ENCODE data around the gene C20orf96. TPM values are rescaled to one million over a fixed set of nuclear protein-coding genes. Genes with fewer than 3 reads are reported as not detected.

The C20orf96 gene
- total and polyA plus RNA-seq, 2 of the 4 experiments (the other 2 are of a cell fraction): 2.0 to 9.8 TPM

DNA sequence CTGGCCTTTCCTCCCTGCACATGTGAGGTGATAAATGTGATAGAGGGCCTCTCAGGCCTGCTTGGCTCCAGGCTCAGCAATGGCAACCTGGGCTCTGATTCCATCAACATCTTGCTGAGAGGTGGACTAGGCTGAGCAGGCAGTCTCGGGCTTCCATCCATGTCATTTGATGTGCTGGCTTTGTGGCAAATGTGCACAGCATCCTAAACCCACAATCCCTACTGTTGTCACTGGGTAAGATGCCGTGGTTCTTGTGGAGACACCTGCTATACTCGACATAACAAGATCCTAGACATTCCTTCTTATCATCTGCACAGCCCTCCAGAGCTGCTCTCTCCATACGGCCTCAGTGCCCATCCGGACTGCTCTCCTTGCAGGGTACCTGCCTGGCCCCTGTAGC lies 4.1 kb upstream of the C20orf96 start:
- H4K91ac ChIP-seq (ENCODE audit: insufficient read depth, low read depth, low read length): no peak overlapping the region
- dilution Hi-C loops (cut with HindIII; ENCODE audit: low sequenced_read_pairs, unreplicated experiment): no loop called here
- no peak overlapping the region for H3K23ac ChIP-seq (ENCODE audit: low read depth, low read length)
- H3K18ac ChIP-seq (ENCODE audit: low read depth, low read length): no peak overlapping the region
- H3K4me3 ChIP-seq (ENCODE audit: insufficient read depth, low read depth, low read length): no peak overlapping the region
- POLR2A ChIA-PET (ENCODE audit: unreplicated experiment): no interaction called here
- no peak overlapping the region for H2BK20ac ChIP-seq (ENCODE audit: low read depth, low read length)
- H2AK9ac ChIP-seq (replicated peaks; ENCODE audit: low read depth, low read length, poor library complexity): no peak overlapping the region
- peak overlapping the region; percentile 15 for H2AFZ ChIP-seq (replicated peaks; ENCODE audit: low read length, poor library complexity)
- H3K27me3 ChIP-seq (ENCODE audit: control insufficient read depth, insufficient read depth, low read length): no peaks in the 10 kb centered on the region
- 80% methylated on average over 1 of the region's 5 CpGs; no CpG with 5 or more reads in 1 of the 2 experiments for WGBS, 2 experiments (ENCODE audit: extremely low coverage in 2 of 2, insufficient read length in 1 of 2)
- H4K8ac ChIP-seq (ENCODE audit: low read depth in 2 of 2, low read length in 2 of 2): no peak overlapping the region
- intact Hi-C loops (cut with micrococcal nuclease): no loop called here
- no peak overlapping the region for H3K4me2 ChIP-seq (ENCODE audit: low read depth, low read length)
- H4K20me1 ChIP-seq (ENCODE audit: insufficient read depth, low read length): peaks cover 14% of the 10 kb centered on the region
- H3K36me3 ChIP-seq (ENCODE audit: control insufficient read depth, insufficient read depth, low read length): no peaks in the 10 kb centered on the region
- no peak overlapping the region for H3K27ac ChIP-seq (ENCODE audit: insufficient read depth, low read length)
- no peak overlapping the region for H3K9ac ChIP-seq (ENCODE audit: low read depth, low read length)
- H3K4ac ChIP-seq (ENCODE audit: low read depth, low read length): no peak overlapping the region
- CTCF ChIA-PET: no interaction called here
- DNase-seq (no peak), ATAC-seq (ENCODE audit: low read depth) (no peak)
- no peak overlapping the region for H2BK15ac ChIP-seq (ENCODE audit: low read depth, low read length)
- peaks cover 4% of the 10 kb centered on the region for H3K4me1 ChIP-seq (ENCODE audit: control insufficient read depth, insufficient read depth, low read length)
- H3K9me1 ChIP-seq (ENCODE audit: insufficient read depth, low read length): peaks cover 10% of the 10 kb centered on the region
- no peak overlapping the region for H2BK120ac ChIP-seq (ENCODE audit: low read depth, low read length)
- BruUV-seq (replicated peaks): no TSS peak
- no peak overlapping the region for H3K56ac ChIP-seq (ENCODE audit: extremely low read depth, insufficient read depth, low read length)
- TF ChIP-seq CHD1 (IDR thresholded peaks at IDR 0.05; ENCODE audit: low read depth, low read length): no peak
- TF ChIP-seq RCOR1 (IDR thresholded peaks at IDR 0.05; ENCODE audit: insufficient replicate concordance, low read length): no peak
- no peak for TF ChIP-seq MXI1 (IDR thresholded peaks at IDR 0.05; ENCODE audit: borderline replicate concordance, low read depth, low read length)
- no peak for TF ChIP-seq FOS (IDR thresholded peaks at IDR 0.05; ENCODE audit: low read depth, low read length)
- no peak for TF ChIP-seq BHLHE40 (IDR thresholded peaks at IDR 0.05; ENCODE audit: low read depth, low read length)
- TF ChIP-seq POLR2A (IDR thresholded peaks at IDR 0.05; ENCODE audit: low read depth, low read length): no peak
- TF ChIP-seq, protein P1, sequence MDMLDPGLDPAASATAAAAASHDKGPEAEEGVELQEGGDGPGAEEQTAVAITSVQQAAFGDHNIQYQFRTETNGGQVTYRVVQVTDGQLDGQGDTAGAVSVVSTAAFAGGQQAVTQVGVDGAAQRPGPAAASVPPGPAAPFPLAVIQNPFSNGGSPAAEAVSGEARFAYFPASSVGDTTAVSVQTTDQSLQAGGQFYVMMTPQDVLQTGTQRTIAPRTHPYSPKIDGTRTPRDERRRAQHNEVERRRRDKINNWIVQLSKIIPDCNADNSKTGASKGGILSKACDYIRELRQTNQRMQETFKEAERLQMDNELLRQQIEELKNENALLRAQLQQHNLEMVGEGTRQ (IDR thresholded peaks at IDR 0.05; ENCODE audit: low read depth, low read length): no peak
- no peak for TF ChIP-seq NFE2L2 (IDR thresholded peaks at IDR 0.05; ENCODE audit: low read depth, low read length)
- TF ChIP-seq, protein P2, sequence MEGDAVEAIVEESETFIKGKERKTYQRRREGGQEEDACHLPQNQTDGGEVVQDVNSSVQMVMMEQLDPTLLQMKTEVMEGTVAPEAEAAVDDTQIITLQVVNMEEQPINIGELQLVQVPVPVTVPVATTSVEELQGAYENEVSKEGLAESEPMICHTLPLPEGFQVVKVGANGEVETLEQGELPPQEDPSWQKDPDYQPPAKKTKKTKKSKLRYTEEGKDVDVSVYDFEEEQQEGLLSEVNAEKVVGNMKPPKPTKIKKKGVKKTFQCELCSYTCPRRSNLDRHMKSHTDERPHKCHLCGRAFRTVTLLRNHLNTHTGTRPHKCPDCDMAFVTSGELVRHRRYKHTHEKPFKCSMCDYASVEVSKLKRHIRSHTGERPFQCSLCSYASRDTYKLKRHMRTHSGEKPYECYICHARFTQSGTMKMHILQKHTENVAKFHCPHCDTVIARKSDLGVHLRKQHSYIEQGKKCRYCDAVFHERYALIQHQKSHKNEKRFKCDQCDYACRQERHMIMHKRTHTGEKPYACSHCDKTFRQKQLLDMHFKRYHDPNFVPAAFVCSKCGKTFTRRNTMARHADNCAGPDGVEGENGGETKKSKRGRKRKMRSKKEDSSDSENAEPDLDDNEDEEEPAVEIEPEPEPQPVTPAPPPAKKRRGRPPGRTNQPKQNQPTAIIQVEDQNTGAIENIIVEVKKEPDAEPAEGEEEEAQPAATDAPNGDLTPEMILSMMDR (conservative IDR thresholded peaks at IDR 0.05; ENCODE audit: low read depth, low read length): no peak
- TF ChIP-seq MAFK (IDR thresholded peaks at IDR 0.05; ENCODE audit: low read depth, low read length): no peak
- TF ChIP-seq RAD21 (IDR thresholded peaks at IDR 0.05; ENCODE audit: low read length): no peak
- no peak for TF ChIP-seq RFX5 (IDR thresholded peaks at IDR 0.05; ENCODE audit: low read depth, low read length)
- no peak for TF ChIP-seq MAZ (IDR thresholded peaks at IDR 0.05; ENCODE audit: borderline replicate concordance, low read depth, low read length)
- no peak for TF ChIP-seq CEBPB (IDR thresholded peaks at IDR 0.05; ENCODE audit: low read depth, low read length)
- no peak for TF ChIP-seq SMC3 (IDR thresholded peaks at IDR 0.05; ENCODE audit: low read depth, low read length)
- peaks cover 14 to 25% of the 10 kb centered on the region in 2 experiments for H3K79me1 ChIP-seq (ENCODE audit: low read depth in 1 of 2, low read length in 2 of 2)
- H3K9me3 ChIP-seq (ENCODE audit: control insufficient read depth, insufficient read depth, low read length): no peaks in the 10 kb centered on the region
- H4K5ac ChIP-seq (ENCODE audit: low read depth, low read length): no peak overlapping the region
- H2BK5ac ChIP-seq (ENCODE audit: low read depth, low read length, poor library complexity, severe bottlenecking): no peak overlapping the region
- in situ Hi-C loops (cut with MboI; ENCODE audit: low sequenced_read_pairs): no loop called here
- H2AK5ac ChIP-seq (ENCODE audit: low read depth, low read length): peak overlapping the region; percentile 73
- no peak overlapping the region for H3K14ac ChIP-seq (replicated peaks; ENCODE audit: low read depth, low read length)
